GM19438 (cell line): ENCODE results near the gene SPRN.

Experiments
- ATAC-seq: cut with Tn5 transposase; IDR thresholded peaks from one replicate; pipeline ENCODE4 v1.9.1; 2021; ENCODE audit warnings: low read depth; ENCODE audit not compliant: unreplicated experiment

The SPRN gene

DNA sequence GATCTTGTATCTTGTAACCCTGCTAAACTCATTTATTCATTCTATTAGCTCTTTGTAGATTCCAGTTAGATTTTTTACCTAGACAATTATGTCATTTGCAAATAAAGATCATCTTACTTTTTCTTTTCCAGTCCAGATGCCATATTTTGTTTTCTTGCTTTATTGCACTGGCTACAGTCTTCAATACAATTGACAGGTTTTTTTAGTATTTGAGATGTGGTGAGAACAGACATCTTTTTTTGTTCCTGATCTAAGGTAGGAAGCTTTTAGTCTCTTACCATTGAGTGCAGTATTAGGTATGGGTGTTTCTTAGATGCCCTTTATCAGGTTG is 12.1 kb downstream of the SPRN start:
- ATAC-seq = no peak

DNA sequence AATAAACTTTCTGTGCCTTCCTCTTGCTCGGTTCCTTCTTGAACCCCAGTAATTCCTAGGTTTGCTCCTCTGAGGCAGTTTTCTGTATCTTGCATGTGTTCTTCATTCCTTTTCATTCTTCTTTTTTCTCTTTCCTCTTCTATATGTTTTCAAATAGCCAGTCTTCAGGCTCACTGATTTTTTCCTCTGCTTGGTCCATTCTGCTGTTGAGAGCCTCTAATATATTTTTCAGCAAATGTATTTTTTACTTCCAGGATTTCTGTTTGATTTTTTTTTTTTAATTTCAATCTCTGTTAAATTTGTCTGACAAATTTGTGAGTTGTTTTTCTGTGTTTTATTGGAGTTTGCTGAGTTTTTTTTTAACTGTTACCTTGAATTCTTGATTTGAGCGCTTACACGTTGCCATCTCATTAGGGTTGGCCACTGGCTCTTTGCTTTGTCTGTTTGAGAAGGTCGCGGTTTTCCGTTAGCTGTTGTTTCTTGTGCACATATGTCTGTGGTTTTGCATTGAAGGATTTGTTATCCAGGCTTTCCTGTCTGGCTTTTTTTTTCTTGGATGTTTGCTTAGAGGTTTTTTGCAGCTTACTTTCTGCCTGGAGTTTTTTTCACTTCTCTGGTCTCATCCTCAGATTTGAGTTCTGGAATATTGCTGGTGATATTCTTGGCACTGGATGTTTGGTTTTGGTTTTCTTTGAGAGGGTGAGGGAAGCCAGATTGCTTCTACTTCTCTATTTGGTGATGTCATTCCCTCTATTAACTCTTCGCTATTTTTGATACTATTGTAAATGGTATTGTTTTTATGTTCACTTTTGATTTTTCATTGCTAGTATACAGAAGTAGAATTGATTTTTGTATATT is 12.7 kb downstream of the SPRN start:
- ATAC-seq = no peak

- ATAC-seq = peak; percentile 57
These were observed 18.4 kb downstream of the SPRN start for GRCh38 chr10:133405844-133406527.

DNA sequence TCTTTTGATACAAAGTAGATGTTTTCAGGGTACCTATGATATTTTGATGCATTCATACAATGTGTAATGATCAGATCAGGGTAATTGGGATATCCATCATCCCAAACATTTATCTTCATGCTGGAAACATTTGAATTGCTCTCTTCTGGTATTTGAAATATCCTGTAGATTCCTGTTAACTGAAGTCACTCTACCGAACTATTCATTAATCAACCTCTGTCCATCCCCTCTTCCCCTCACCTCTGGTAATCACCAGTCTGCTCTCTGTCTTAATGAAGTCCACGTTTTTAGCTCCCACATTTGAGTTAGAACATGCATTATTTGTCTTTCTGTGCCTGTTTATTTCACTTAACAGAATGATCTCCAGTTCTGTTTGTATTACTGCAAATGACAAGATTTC is 19.2 kb downstream of the SPRN start:
- no peak for ATAC-seq

GRCh38 chr10:133403784-133404183 is 20.6 kb downstream of the SPRN start:
- ATAC-seq = no peak

- ATAC-seq = no peak
These were observed 21.1 kb downstream of the SPRN start for GRCh38 chr10:133403359-133403758.

GRCh38 chr10:133401981-133402725 is 22.3 kb downstream of the SPRN start:
- ATAC-seq = no peak

DNA sequence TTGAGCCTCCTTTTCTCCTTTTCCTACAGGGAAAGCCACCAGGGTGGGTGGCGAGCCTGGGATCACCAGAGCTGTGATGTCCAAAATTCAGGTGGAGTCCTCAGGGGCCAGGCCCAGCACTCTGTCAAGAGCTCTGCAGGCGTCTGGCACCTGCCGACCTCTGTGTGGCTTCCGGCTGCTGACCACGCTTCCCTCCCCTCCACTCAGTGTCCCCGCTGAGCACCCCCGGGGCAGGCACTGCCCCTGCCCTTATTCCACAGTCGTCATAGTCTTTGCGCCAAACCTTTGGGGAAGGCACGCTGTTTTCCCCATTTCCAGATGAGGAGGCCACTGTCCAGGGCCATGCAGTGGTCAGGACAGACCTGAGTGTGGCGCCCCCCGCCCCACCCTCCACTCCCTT is 22.9 kb downstream of the SPRN start:
- no peak for ATAC-seq

DNA sequence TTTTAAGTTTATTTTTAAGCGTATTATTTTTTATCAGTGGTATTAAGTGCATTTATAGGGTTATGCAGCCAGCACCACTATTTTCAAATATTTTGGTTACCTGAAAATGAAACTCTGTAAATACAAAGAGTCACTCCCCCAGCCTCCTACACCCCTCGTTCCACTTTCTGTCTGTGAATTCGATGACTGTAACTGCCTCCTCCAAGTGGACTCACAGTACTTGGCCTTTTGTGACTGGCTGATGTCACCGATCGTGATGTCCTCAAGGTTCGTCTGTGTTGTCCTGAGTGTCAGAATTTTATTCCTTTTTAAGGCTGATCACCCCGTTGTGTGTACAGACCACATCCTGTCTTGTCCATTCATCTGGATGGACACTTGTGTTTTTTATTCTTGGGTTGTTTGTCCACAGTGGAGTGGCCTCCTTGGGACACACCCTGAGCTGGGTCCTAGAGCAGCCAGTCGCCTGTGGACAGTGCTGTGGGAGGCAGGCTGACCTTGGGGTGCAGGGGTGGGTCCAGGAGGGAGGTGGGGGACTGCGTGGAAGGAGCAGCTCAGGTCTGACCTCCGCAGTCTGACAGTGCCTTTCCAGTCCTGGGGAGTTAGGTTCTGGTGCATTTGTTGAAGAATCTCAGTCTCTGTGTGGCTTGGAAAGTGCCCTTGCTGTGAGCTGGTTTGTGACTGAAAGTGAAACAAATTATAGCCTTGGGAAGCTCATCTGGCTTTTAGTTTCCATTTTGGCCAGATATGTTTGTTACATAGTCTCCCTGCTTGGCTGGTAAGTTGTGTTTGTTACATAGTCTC is 23.6 kb downstream of the SPRN start:
- peak; percentile 76 for ATAC-seq

DNA sequence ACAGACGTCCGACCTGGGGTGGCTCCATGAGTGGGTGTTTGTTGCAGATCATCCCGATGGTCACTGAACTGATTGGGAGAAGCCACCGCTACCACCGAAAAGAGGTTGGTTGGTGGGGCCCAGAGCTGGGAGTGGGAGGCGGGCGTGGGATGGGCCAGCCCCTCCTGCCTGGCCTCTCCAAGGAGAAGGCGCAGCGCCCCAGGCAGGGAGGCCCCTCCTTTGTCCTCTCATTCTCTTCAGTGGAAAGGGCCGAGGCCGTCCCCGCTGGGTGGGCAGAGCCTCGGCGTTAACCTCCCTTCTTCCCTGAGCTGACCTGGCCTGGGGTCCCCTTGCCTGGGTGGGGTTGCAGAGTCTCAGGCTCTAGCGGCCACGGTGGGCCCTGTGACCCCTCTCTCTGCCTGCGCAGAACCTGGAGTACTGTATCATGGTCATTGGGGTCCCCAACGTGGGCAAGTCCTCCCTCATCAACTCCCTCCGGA is 25.3 kb downstream of the SPRN start:
- no peak for ATAC-seq

DNA sequence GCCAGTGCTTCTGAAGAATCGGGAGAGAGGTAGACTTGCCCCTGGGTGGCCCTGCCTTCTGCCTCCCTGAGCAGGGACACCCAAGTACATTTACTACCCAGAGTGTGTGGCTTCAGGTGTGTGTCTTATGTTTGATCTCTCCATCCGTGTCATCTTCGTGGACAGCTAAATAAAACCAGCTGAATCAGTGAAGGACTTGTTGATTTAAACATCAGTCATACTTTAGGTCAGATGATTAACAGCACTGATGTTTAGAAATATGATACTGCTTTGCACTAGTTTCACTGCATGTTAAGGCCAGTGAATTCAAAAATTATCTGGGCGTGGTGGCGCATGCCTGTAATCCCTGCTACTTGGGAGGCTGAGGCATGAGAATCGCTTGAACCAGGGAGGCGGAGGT is 26.5 kb downstream of the SPRN start:
- no peak for ATAC-seq

GRCh38 chr10:133396035-133396624 is 28.3 kb downstream of the SPRN start:
- no peak for ATAC-seq

GRCh38 chr10:133394801-133395221 is 29.6 kb downstream of the SPRN start:
- no peak for ATAC-seq

- ATAC-seq = peak; percentile 63
These were observed 30.3 kb downstream of the SPRN start, which contains the start of gene MTG1 for GRCh38 chr10:133394064-133394663. TSS of gene MTG1 (plus strand) at chr10:133394157. CDS start at chr10:133394221, 64 bp downstream.

DNA sequence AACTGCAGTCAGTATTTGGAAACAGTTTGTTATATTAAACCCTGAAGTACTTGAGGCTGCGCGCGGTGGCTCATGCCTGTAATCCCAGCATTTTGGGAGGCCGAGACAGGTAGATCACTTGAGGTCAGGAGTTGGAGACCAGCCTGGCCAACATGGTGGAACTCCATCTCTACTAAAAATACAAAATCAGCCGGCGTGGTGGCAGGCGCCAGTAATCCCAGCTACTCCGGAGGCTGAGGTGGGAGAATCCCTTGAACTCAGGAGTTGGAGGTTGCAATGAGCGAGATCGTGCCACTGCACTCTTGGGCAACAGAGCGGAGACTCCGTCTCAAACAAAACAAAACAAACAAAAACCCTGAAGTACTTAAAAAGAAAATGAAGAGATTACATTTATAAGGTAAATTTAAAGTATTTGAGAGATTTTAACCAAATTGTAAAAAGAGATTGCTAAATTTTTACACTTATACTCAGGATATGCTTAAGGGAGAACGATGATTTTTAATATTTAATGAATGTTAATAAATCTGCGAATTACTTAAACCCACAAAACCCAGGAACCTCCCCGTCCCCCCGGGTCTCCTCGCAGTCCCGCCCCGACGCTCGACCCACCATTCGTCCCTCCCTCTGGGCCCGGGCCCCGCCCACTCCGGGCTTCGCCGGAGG is 30.9 kb downstream of the SPRN start:
- no peak for ATAC-seq

- no peak for ATAC-seq
These were observed 32.5 kb downstream of the SPRN start for GRCh38 chr10:133391761-133392518.

DNA sequence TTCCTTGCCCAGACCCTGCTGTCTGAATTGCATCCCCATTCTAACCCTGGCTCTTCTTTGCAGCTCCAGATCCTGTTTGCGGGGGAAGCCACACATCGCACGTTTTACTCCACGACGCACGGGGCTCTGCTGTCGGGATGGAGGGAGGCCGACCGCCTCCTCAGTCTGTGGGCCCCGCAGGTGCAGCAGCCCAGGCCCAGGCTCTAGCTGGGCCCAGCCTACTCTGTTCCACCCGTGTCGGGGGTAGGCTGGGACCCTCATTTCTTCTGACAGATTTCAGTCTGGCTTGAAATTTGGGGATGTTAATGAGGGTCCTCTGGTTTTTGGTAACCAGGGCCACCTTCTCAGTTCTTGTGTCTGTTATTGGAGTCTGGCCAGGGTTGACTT is 33.2 kb downstream of the SPRN start:
- ATAC-seq = no peak

GRCh38 chr10:133390597-133391248 is 33.7 kb downstream of the SPRN start:
- no peak for ATAC-seq
